NCI-H1048 (cell line): ENCODE data around the gene NDUFA13.
"Not testable (repeated sequence)": the region's sequence is repeated elsewhere in the genome, so short reads cannot be mapped to it uniquely, and the experiment has no call there.

Experiments used
- DNase-seq: peaks from one replicate; lab custom pipeline; 2025; lab: John Stamatoyannopoulos, UW

NDUFA13 gene

GRCh38 chr19:19515642-19516519, at the start of gene NDUFA13:
NDUFA13 (plus strand) TSS chr19:19516225; CDS start chr19:19516239, 14 bp downstream.
- DNase-seq: peak; percentile 48

- DNase-seq: no peak
Observed at GRCh38 chr19:19468424-19469050, 47.5 kb upstream of the NDUFA13 start.

GRCh38 chr19:19470579-19470978, 45.4 kb upstream of the NDUFA13 start:
- DNase-seq: no peak

GRCh38 chr19:19471682-19472081, 44.3 kb upstream of the NDUFA13 start:
- no peak for DNase-seq

GRCh38 chr19:19472106-19472505, 43.9 kb upstream of the NDUFA13 start:
- not testable (repeated sequence) for DNase-seq

GRCh38 chr19:19475015-19475765, 40.8 kb upstream of the NDUFA13 start:
- no peak for DNase-seq

GRCh38 chr19:19475849-19476828, 39.9 kb upstream of the NDUFA13 start:
- no peak for DNase-seq

GRCh38 chr19:19477705-19478383, 38.2 kb upstream of the NDUFA13 start:
- DNase-seq: no peak

GRCh38 chr19:19480688-19481087, 35.3 kb upstream of the NDUFA13 start:
- DNase-seq: no peak

- no peak for DNase-seq
Observed at GRCh38 chr19:19482809-19483596, 33.0 kb upstream of the NDUFA13 start.

- no peak for DNase-seq
Observed at GRCh38 chr19:19485161-19485997, 30.6 kb upstream of the NDUFA13 start.

- DNase-seq: no peak
Observed at GRCh38 chr19:19485998-19486290, 30.1 kb upstream of the NDUFA13 start.

- DNase-seq: no peak
Observed at GRCh38 chr19:19486343-19487076, 29.5 kb upstream of the NDUFA13 start.

- no peak for DNase-seq
Observed at GRCh38 chr19:19487077-19487949, 28.7 kb upstream of the NDUFA13 start.

GRCh38 chr19:19487950-19488874, 27.8 kb upstream of the NDUFA13 start:
- no peak for DNase-seq

- DNase-seq: no peak
Observed at GRCh38 chr19:19488875-19489690, 26.9 kb upstream of the NDUFA13 start.
